H4 (cell line): ENCODE results near the gene GRB14. TPM values are rescaled to one million over a fixed set of nuclear protein-coding genes. Genes with fewer than 3 reads are reported as not detected.
A peak's percentile ranks its signal among the peaks of the same experiment; 100 is the strongest.
"Not testable (repeated sequence)": the region's sequence is repeated elsewhere in the genome, so short reads cannot be mapped to it uniquely, and the experiment has no call there.

Experiments used
- DNase-seq: peaks from one replicate; pipeline ENCODE4 v3.0.0-alpha.2; 2015; ENCODE audit warnings: low spot score
- total RNA-seq: library from RNA; depleted of rRNA; stranded (reverse); fragments of >200 nt; shearing (Covaris generic); gene quantifications from 2 replicates; pipeline ENCODE4 v1.2.3, GENCODE V29; 2014; rRNA removed

Gene GRB14
- 0.48 and 2.6 TPM in 2 replicates for total RNA-seq

DNA sequence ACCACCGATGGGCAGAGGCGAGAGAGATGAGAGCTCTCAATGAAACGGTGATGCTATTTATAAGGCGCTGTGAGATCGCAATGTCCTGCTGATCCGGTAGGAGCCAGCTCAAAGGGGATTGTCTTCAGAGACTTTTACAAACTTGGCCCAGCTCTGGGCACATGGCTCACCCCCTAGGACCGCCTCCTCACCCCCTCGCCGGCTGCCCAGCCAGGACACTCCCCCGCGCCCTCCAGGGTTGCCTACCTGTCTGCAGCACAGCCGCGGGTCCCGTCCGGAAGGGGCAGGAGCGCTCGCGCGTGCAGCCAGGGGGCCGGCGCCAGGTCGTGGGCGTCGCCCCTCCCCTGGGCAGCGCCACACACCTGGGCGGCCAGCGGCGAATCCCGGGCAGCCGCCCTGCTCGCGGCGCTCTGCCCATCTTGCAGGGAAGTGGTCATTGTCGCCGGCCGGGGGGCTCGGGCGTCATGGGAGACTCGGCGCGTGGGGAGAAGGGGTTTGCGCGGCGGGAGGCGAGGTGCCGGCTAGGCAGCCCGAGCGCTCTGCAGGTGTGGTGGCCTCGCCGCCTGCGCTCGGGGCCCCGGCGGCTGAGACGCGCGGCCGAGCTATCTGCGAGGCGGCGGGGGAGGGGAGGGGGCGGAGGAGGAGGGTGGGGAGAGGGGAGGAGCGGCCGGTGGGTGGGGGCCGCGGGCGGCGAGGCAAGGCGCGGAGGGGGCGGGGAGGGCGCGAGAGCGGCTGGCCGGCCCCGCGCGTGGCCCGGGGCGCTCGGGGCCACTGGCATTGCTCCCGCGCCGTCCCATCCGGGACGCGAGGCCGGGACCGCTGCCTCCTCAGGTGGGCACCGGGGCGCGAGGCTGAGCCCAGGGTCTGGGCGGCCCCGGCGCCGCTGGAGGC, at the start of gene GRB14:
Gene GRB14, minus strand, starts transcription at position 610 of the 891 bp plus-strand sequence. Its CDS starts 173 bp downstream, at position 437.
- peak; percentile 11 for DNase-seq

DNA sequence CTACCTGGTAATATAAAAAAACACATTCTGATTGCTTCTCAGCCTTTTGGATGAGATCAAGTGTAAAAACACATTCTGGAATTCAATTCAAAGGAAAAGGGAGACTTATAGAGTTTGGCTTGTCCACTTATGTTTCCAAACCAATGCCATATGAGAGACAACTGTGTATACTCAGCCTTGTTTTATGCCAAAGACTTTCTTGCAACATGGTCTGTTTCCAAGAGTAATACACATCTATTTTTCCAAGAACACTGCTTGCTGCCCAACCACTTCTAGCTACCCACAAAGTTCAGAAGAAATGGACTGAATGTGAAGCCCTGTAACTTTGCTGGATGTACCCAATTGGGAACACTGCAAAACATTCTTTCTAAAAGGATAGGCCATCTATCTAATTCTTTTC, 48.0 kb upstream of the GRB14 start:
- DNase-seq: no peak

DNA sequence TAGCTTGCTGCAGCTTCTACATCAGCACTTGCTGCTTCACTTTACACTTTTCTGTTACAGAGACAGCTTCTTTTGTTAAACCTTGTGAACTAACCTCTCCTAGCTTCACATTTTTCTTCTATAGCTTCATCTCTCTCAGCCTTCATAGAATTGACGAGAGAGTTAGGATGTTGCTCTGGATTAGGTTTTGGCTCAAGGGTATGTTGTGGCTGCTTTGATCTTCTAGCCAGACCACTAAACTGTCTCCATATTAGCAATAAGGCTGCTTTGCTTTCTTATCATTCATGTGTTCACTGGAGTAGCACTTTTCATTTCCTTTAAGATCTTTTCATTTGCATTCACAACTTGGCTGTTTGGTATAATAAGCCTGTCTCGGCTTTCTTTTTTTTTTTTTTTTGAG, 46.3 kb upstream of the GRB14 start:
- DNase-seq: no peak

DNA sequence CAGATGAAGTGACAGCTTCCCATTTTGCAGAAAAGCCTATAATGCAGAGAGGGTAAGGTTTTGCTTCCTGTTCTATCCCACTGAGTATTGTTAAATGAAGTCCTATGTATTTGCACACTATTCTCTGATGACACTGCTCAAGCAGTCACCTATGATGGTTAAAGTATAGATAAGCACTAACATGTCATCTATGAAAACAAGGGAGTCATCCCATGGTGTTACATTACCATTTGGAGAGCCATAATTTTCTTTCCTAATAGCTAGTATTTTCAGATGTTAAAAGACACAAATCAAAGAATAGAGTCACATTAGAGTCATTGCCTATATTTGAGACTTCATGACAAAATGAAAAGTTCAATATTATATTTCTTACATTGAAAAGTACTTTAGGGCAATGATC, 42.8 kb upstream of the GRB14 start:
- no peak for DNase-seq

DNA sequence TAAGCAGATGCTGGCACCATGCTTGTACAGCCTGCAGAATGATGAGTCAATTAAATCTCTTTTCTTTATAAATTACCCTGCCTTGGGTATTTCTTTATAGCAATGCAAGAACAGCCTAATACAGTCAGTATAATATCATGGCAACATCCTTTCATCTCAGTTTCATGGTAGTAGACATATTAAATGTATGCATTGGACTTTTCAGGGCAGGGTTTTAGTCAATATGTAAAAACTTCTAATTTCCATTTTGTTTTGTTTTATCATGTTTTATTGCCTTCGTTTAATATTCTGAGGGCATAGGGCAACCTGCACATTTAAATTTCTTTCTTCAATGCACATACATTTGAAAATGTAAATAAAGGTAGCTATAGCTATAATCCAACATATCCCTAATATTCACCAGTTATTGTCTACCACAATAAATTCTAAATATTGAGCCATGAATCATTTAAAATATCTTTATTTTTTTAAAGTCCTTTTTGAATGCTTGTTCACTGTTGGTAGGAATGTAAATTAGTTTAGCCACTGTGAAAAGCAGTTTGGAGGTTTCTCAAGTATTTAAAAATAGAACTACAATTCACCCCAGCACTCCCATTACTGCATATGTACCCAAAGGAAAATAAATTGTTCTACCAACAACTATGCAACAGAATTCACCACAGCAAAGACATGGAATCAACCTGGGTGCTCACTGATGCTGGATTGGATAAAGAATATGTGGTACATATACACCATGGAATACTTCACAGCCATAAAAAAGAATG, 41.8 kb upstream of the GRB14 start:
- DNase-seq: no peak

DNA sequence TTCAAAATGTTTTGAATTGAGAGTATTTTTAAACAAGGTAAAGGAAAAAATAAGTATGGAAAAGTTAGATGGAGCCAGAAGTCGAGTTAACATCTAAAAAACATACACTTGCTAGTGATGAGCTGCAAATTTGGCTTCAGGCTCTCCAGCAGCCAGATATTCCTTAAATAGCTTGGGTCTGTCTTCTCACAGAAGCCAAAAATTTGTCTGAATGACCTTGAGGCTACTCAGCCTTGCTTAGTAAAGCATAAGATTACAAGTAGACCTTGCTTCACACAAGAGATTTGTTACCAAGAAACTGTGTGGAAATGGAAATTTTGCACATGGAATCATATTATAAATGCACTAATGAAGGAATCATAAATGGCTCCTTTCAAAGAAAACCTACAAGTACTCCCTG, 40.8 kb upstream of the GRB14 start:
- no peak for DNase-seq

DNA sequence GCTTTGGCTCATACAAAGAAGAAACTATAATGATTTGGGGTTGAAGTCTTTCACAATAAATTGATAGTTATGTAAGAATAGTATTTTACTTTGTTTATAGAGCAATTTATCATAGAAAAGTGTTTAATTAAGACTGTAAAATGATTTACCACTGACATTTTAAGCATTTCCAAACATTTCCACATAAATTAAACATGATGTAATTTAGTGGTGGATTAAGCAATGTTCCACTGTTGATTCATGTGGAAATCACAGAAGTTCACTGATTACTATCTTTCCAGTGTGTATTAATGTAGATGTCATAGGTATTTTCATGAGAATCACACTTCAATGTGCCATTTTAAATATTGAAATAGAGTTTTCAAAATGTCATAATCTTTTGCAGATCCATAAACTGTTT, 40.1 kb upstream of the GRB14 start:
- no peak for DNase-seq

DNA sequence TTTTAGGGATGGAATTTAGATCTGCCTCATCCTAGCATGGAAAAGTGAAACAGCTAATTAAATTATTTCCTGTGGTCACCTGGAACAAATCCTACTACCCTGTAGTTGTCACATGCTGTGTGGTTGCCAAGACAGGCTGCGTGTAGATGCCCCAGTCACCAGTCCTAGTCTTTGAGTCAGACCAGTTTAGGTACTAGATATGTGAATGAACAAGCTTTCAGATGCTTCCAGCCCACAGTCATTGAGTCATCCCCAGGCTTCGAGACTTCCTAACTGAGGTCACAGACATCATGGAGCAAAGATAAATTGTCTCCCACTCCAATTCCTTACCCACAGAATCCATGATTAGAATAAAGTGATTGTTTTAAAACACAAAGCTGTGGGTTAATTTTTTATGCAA, 35.8 kb upstream of the GRB14 start:
- peak; percentile 53 for DNase-seq

DNA sequence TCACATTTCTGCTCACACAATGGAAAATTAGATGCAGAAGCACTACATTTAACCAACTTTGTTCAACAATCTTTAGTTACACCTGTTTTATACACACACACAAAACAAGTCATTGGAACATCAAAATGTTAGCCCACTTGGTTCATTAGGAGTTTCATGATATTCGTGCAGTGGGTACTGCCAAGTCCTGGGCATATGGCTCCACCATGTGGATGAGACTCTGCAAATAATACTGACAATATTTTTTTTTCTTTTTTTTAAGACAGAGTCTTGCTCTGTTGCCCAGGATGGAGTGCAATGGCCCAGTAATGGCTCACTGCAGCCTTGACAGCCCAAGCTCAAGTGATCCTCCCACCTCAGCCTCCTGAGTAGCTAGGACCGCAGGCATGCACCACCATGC, 34.5 kb upstream of the GRB14 start:
- DNase-seq: no peak

DNA sequence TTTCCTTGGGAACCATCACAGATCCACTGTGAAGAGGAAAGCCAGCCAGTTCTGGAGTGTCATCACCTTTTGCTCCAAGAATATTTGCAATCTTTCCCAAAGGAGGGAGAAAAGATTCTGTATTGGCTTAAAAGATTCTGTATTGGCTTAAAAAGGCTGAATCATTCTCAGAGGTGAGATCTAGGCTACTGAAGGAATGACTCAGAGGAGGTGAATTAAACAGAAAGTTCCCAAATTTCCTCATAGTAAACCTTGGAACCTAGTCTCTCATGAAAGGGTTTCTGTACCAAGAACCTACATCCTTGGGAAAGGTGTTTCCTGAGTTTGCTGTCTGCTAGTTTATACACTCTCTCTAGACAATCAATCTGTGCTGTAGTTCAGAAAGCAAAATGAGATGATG, 34.1 kb upstream of the GRB14 start:
- DNase-seq: no peak

DNA sequence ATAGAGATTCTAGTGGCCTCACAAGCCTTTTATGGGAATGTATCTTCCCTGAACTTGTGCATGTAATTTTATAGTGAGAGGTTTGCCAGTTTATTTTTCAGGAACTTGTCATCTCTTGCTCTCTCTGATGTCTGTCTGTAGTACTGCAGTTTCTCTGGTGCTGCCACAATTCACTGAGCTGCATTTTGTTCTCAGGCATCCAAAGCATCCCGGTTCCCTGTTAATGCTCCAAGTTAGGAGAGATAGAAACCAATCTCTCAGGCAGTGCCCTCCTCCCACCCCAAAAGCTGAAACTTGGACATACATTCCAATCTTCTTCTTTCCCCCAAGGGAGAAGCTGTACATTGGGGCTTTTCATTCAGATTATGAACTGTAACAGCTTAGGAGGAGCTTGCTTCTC, 30.1 kb upstream of the GRB14 start:
- no peak for DNase-seq

DNA sequence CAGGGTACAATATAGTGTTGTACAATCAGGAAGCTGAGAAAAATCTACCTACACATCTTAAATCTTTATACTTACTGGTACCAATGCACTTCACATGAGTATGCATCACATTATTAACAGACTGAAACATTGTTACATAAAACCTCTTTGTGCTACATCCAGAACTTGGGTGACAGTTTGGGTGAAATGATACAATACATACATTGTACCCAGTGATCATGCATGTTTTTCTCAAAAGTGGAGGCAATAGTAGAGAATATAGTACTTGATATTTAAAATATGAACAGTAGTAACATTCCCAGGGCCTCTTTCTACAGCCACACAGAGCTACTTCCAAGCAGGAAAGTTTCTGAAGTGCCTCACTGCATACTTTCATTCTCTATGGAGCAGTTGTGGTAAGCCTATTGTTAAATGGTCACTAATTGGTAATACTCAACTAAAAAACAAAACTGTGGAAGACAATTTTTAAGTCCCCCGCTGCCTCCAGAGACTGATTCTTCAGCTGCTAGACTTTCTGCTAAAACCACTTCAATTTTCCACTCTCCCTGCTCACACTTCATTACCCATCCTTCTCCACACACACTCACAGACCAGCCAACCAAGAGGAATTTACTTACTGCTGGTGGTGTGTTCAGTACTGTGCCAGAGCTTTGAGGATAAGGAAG, 22.9 kb upstream of the GRB14 start:
- DNase-seq: no peak

DNA sequence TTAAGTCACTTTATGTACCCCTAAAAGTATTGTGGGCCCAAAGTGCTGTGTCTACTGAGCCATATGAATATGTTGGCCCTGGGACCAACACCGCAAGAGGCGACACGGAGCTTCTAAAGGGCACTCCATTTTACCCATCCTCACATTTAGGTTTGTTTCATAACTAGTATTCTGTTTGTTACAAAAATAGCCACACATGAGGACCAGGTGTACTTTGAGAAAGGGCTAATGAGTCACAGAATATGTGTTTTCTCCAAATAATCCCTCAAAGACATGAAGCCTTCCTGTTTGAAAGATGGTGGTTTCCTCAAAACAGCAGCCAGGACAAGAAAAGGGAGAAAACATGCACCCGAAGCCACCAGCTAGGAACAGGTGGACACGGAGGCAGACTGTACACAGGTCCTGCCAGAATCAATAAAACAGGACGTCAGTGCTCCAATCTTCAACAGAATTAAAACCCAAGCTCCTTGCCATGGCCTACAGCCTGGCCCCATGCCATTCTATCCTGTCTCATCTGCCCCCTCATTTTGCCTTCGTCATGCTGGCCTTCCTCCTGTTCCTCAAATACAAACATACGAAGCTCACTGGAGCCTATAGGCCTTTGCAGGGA, 21.8 kb upstream of the GRB14 start:
- no peak for DNase-seq

DNA sequence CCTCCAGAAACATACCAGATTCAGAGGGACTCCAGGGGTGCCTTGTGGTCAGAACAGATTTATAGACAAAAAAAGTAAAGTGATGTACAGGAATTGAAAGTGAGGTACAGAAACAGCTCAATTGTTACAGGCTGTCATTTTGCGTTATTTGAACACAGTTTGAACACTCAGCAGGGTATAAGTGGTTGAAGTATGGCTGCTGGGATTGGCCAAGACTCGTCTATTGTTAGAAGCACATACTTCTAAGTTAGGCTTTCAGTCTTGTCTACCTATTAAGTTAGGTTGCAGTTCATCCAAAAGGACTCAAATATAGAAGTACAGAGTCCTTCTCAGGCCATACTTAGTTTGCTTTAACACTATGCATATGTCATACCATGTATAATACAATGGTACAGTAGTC, 21.0 kb upstream of the GRB14 start:
- no peak for DNase-seq

DNA sequence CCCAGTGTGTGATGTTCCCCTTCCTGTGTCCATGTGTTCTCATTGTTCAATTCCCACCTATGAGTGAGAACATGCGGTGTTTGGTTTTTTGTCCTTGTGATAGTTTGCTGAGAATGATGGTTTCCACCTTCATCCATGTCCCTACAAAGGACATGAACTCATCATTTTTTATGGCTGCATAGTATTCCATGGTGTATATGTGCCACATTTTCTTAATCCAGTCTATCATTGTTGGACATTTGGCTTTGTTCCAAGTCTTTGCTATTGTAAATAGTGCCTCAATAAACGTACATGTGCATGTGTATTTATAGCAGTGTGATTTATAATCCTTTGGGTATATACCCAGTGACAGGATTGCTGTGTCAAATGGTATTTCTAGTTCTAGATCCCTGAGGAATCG, 7.0 kb upstream of the GRB14 start:
- DNase-seq: not testable (repeated sequence)

DNA sequence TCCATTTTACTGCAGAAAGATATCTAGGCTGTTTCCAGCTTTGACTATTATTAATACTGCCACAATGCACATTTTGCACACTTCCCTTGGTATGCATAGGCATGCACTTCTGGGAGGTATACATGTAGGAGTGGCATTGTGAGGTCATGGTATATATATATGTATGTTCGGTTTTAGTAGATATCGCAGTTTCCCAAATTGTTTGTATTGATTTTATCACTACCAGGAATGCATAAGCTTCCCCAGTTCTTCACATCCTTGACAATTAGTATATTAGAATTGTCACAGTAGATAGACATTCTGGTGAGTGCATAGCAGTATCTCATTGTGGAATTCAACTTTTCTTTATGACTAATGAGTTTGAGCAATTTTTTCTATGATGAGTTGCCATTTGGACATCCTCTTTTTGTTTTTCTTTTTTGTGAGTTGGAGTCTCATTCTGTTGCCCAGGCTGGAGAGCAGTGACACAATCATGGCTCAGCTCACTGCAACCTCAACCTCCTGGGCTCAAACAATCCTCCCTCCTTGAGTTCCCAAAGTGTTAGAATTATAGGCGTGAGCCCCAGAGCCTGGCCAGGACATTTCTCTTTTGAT, 4.2 kb upstream of the GRB14 start:
- DNase-seq: no peak

DNA sequence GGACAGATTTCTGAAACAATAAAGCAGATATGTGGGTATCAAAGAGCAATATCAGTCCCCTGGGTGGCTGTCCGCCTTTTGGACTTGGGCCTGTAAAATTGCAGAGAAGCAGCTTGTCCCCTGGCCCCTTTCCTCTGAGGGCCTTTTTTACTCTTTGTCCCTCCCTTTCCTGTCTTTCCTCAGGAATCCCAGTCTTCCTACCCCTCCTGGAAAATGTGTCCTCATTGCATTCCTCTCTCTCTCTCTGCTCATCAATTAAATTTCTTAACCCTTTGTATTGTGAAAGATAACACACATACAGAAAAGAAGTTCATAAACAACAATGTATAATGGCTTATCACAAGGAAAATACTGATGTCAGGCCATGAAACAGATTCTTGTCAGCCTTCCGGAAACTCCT, 3.0 kb upstream of the GRB14 start:
- no peak for DNase-seq

DNA sequence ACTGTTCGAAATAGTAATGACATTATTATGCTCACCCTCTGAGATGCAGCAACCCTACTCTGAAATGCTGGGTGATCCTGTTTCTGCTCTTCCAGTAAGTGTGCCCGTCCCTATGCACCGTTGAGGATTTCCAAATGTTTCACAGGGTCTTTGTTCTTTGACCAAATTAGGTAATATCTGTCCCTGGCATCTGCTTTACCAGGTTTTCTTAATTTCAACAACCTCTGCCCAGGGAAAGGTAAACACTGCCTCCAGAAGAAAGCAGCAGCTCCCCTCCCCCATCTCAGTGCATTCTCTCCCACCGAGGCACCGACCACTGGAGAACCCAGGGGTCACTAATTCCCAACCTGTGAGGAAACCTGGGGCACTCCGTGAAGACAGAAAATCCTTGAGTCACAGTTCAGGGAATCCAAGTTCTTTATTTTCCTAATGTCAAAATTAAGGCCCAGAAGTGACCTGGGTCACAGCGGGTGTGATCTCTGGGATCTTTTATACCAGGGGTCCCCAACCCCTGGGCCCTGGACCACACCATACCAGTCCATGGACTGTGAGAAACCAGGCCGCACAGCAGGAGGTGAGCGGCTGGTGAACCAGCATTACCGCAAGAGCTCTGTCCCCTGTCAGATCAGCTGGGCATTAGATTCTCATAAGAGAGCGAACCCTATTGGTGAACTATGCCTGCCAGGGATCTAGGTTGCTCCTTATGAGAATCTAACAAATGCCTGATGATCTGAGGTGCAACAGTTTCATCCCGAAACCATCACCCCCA, 1.2 kb upstream of the GRB14 start:
- DNase-seq: no peak

DNA sequence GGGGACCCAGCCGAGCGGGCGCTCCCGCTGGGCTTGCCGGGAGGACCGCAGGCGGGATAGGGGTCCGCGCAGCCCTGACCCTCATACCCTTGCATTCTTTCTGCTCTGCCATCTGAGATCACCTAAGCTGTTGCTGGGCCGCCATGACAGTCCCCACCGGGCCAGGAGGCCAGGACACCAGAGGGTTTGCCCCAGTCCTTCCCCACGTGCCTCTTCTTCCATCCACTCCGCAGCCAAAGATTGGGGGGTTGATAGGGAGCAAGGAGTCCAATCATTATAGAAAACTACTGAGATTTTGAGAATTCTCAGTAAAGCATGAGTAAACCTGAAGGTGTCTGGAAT, 453 bp upstream of the GRB14 start:
- DNase-seq: no peak

DNA sequence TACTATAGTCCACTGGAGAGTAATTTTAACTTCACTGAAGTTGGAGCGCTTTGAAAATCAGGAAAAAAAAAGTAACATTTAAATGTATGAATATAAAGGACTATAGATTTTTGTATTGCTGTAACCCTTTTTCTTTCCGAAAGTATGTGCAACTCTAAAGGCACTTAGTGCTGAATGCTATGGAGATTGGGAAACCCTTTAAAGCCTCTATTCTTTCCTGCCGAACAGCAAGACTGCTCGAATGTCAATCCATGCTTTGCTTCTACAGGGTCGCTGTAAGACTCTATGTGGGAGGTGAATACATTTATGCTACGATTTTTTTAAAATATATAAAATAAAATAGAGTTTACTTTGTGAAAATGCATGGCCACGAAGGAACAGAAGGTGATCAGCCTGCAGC, 825 bp downstream of the GRB14 start:
- DNase-seq: no peak

DNA sequence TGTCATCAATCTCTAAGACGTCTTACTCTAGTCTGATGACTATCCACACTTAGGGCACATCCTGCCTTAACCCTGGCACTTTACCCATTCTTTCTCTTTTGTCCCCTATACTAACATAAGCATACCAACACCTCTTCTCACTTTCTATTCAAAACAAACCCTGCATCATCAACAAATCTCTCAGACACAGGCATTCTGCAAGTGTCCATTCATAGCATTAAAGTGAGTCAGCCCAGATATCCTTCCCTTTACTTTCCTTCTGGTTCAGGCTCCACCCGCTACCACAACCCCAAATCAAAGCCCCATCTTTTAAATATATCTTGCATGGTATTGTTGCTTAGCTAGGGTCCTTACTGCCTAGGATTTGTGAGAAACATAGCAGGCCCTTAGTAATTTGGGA, 3.8 kb downstream of the GRB14 start:
- no peak for DNase-seq
